ENCODE results near the gene SAMD4B. TPM values are rescaled to one million over a fixed set of nuclear protein-coding genes. Genes with fewer than 3 reads are reported as not detected.

SAMD4B gene
- total and polyA plus RNA-seq, 10 of the 15 experiments (the other 5 are each of a cell fraction or from before 2014, with no cell fraction given): 2.4 to 43.3 (median 23.9) TPM

DNA sequence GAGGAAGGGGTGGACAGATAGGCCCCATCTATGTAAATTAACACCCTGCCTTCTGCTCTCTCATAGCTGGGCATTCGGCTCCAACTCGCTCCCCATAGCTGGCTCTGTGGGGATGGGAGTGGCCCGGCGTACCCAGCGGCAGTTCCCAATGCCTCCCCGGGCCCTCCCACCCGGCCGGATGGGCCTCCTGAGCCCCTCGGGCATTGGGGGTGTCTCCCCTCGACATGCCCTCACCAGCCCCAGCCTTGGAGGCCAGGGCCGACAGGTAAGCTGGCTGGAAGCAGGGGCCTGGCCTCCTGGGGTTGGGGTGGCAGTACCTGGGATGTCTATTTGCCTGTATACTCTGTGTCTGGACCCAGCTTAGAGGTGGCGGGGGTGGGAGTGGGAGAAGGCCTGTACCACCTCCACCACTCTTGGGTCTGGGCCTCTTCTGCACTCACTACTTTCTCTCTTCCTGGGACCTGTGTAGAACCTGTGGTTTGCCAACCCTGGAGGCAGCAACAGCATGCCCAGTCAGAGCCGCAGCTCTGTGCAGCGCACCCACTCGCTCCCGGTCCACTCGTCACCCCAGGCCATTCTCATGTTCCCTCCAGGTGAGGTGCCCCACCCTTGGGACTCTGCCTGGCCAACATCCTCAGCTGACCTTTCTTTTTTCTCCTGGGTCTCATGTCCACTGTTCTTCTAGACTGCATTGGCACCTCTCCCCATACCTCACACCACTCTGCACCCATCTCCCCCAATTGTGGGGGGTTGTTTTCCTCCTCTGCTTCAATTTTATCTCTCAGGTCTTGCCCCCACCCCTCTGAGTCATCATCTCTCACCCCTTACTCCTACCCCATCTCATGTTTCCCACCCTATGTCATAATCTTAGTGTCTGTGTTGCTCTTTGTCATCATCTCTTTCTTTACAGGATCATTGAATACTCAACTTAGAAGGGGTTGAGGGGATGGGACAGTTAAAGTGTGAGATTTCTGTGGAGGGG lies 38.6 kb downstream of the SAMD4B start:
- ChIA-PET CTCF (no interaction called here), SMC1A (ENCODE audit: uncharacterized antibody, unreplicated experiment) (no interaction called here), POLR2A (interaction anchor here (0.6 kb wide), 1 partner anchor 602 kb away, joined by 4 read pairs; no protein-coding TSS in a partner anchor), RAD21 (ENCODE audit: unreplicated experiment) (no interaction called here)
- Histone ChIP-seq H3K79me2 (ENCODE audit: control insufficient read depth, insufficient read depth, low read length) (no peaks in the 10 kb centered on the region), H3K9ac (ENCODE audit: control insufficient read depth, insufficient read depth, low read length) (no peak overlapping the region), H3K27ac (ENCODE audit: control insufficient read depth, insufficient read depth) (no peak overlapping the region), H3K4me2 (ENCODE audit: control insufficient read depth, insufficient read depth) (no peak overlapping the region), H3K9me3 (replicated peaks; ENCODE audit: control insufficient read depth, insufficient read depth, low read length) (no peaks in the 10 kb centered on the region), H3K27me3 (replicated peaks in 1 of 2; ENCODE audit: control insufficient read depth in 2 of 2, insufficient read depth in 2 of 2, low read length in 1 of 2) (no peaks in the 10 kb centered on the region), H3K4me3 (no peak overlapping the region), H3K36me3 (ENCODE audit: control insufficient read depth in 2 of 2, insufficient read depth in 2 of 2, low read length in 1 of 2) (peaks cover 12 to 20% of the 10 kb centered on the region in 2 experiments), H4K20me1 (ENCODE audit: control insufficient read depth, insufficient read depth) (no peaks in the 10 kb centered on the region), H3K4me1 (ENCODE audit: control insufficient read depth, insufficient read depth, low read length) (no peaks in the 10 kb centered on the region), H2AFZ (ENCODE audit: control insufficient read depth, low read depth, low read length) (no peak overlapping the region)
- in situ Hi-C loops (cut with MboI) (no loop called here), intact Hi-C loops (cut with micrococcal nuclease; ENCODE audit: unreplicated experiment) (no loop called here)
- no peak for DNase-seq (ENCODE audit: low read depth, low spot score)
- no peak for ATAC-seq
- WGBS (ENCODE audit: insufficient coverage, insufficient replicate concordance, low lambda C conversion rate, missing lambda C conversion rate): 87% methylated on average over 12 of the region's 17 CpGs
- BruUV-seq (replicated peaks): no TSS peak
- no peak for FAIRE-seq
- no peak for TF ChIP-seq E2F8 (IDR thresholded peaks at IDR 0.05; ENCODE audit: low read depth, partially characterized antibody)
- no peak for TF ChIP-seq SREBF1 (IDR thresholded peaks at IDR 0.05; ENCODE audit: low read length)
- TF ChIP-seq SPI1 (IDR thresholded peaks at IDR 0.05; ENCODE audit: borderline replicate concordance, insufficient read depth, low read depth, low read length): no peak
- TF ChIP-seq, protein P1, sequence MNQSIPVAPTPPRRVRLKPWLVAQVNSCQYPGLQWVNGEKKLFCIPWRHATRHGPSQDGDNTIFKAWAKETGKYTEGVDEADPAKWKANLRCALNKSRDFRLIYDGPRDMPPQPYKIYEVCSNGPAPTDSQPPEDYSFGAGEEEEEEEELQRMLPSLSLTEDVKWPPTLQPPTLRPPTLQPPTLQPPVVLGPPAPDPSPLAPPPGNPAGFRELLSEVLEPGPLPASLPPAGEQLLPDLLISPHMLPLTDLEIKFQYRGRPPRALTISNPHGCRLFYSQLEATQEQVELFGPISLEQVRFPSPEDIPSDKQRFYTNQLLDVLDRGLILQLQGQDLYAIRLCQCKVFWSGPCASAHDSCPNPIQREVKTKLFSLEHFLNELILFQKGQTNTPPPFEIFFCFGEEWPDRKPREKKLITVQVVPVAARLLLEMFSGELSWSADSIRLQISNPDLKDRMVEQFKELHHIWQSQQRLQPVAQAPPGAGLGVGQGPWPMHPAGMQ (IDR thresholded peaks at IDR 0.05; ENCODE audit: borderline replicate concordance): no peak
- TF ChIP-seq, protein P2, sequence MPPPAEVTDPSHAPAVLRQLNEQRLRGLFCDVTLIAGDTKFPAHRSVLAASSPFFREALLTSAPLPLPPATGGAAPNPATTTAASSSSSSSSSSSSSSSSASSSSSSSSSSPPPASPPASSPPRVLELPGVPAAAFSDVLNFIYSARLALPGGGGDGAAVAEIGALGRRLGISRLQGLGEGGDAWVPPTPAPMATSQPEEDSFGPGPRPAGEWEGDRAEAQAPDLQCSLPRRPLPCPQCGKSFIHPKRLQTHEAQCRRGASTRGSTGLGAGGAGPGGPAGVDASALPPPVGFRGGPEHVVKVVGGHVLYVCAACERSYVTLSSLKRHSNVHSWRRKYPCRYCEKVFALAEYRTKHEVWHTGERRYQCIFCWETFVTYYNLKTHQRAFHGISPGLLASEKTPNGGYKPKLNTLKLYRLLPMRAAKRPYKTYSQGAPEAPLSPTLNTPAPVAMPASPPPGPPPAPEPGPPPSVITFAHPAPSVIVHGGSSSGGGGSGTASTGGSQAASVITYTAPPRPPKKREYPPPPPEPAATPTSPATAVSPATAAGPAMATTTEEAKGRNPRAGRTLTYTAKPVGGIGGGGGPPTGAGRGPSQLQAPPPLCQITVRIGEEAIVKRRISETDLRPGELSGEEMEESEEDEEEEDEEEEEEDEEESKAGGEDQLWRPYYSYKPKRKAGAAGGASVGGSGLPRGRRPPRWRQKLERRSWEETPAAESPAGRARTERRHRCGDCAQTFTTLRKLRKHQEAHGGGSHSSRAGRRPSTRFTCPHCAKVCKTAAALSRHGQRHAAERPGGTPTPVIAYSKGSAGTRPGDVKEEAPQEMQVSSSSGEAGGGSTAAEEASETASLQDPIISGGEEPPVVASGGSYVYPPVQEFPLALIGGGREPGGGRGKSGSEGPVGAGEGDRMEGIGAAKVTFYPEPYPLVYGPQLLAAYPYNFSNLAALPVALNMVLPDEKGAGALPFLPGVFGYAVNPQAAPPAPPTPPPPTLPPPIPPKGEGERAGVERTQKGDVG (CRISPR knock-in tag; IDR thresholded peaks at IDR 0.05): no peak
- no peak for TF ChIP-seq MEF2B (IDR thresholded peaks at IDR 0.05; ENCODE audit: partially characterized antibody, poor library complexity, severe bottlenecking)
- TF ChIP-seq ZNF384 (IDR thresholded peaks at IDR 0.05; ENCODE audit: borderline replicate concordance, low read depth, low read length): no peak
- TF ChIP-seq HCFC1 (IDR thresholded peaks at IDR 0.05; ENCODE audit: low read length): no peak
- TF ChIP-seq NR2C2 (IDR thresholded peaks at IDR 0.05; ENCODE audit: borderline replicate concordance, control insufficient read depth, insufficient read length, low read depth): no peak
- no peak for TF ChIP-seq NR2C1 (IDR thresholded peaks at IDR 0.05)
- no peak for TF ChIP-seq ZBTB33 (IDR thresholded peaks at IDR 0.05)
